IMR-90 (cell line): ENCODE data around the gene ARPP21. TPM values are rescaled to one million over a fixed set of nuclear protein-coding genes. Genes with fewer than 3 reads are reported as not detected.

Experiments
- ATAC-seq: fragments of 200-7000 bp; cut with Tn5 transposase; 2 replicates; pipeline ENCODE4 v1.9.1; 2020; ENCODE audit warnings: low read depth, mild to moderate bottlenecking, moderate library complexity
- BruUV-seq: library from RNA; stranded (reverse); fragments of 400-500 nt; replicated peaks from 2 replicates; lab custom pipeline; 2021; lab: Mats Ljungman, UMichigan
- CTCF ChIA-PET: fragments of 300-600 bp; formaldehyde crosslinking; extraction: SDS; loops from one replicate; lab custom pipeline; 2021; ENCODE audit warnings: antibody characterized with exemption; lab: Yijun Ruan, JAX
- POLR2A ChIA-PET: fragments of 300-600 bp; sonication (Branson Sonifier 250); formaldehyde crosslinking; loops from one replicate; lab custom pipeline; 2022; ENCODE audit warnings: antibody characterized with exemption; ENCODE audit not compliant: unreplicated experiment; lab: Charles Lee
- DNase-seq: peaks from one replicate; pipeline ENCODE4 v3.0.0; 2013
- H2AFZ ChIP-seq: replicated peaks from 2 replicates; pipeline ENCODE3; 2013; ENCODE audit warnings: low read length, mild to moderate bottlenecking; ENCODE audit not compliant: poor library complexity
- H2AK5ac ChIP-seq: 2 replicates; pipeline ENCODE4 v1.6.1; 2013; ENCODE audit warnings: low read depth, low read length, inconsistent platforms
- H2AK9ac ChIP-seq: replicated peaks from 2 replicates; pipeline ENCODE3; 2013; ENCODE audit warnings: mild to moderate bottlenecking, low read depth, low read length, moderate library complexity; ENCODE audit not compliant: poor library complexity
- H2BK120ac ChIP-seq: 2 replicates; pipeline ENCODE4 v1.6.1; 2013; ENCODE audit warnings: low read depth, low read length, inconsistent platforms
- H2BK15ac ChIP-seq: 3 replicates; pipeline ENCODE4 v1.6.1; 2013; ENCODE audit warnings: low read depth, low read length, inconsistent platforms
- H2BK20ac ChIP-seq: 2 replicates; pipeline ENCODE4 v1.6.1; 2013; ENCODE audit warnings: low read depth, mild to moderate bottlenecking, inconsistent platforms, low read length, moderate library complexity
- H2BK5ac ChIP-seq: 2 replicates; pipeline ENCODE4 v1.6.1; 2013; ENCODE audit warnings: mild to moderate bottlenecking, low read depth, low read length, inconsistent platforms; ENCODE audit not compliant: poor library complexity, severe bottlenecking
- H3K14ac ChIP-seq: replicated peaks from 2 replicates; pipeline ENCODE4 v1.6.1; 2013; ENCODE audit warnings: low read depth, low read length, inconsistent platforms
- H3K18ac ChIP-seq: 2 replicates; pipeline ENCODE4 v1.6.1; 2013; ENCODE audit warnings: low read depth, low read length, control low read depth
- H3K23ac ChIP-seq: 2 replicates; pipeline ENCODE4 v1.6.1; 2013; ENCODE audit warnings: low read depth, low read length, inconsistent platforms
- H3K27ac ChIP-seq: 2 replicates; pipeline ENCODE4 v1.5.1; 2013; ENCODE audit warnings: mild to moderate bottlenecking, control low read depth, low read length; ENCODE audit not compliant: insufficient read depth
- H3K27me3 ChIP-seq: 2 replicates; pipeline ENCODE4 v1.6.1; 2013; ENCODE audit warnings: low read length; ENCODE audit not compliant: control insufficient read depth, insufficient read depth
- H3K36me3 ChIP-seq: 2 replicates; pipeline ENCODE4 v1.6.1; 2013; ENCODE audit warnings: low read length, mixed read lengths; ENCODE audit not compliant: control insufficient read depth, insufficient read depth
- H3K4ac ChIP-seq: 2 replicates; pipeline ENCODE4 v1.6.1; 2013; ENCODE audit warnings: low read depth, low read length, inconsistent platforms
- H3K4me1 ChIP-seq: 2 replicates; pipeline ENCODE4 v1.6.1; 2013; ENCODE audit warnings: low read length, mixed read lengths; ENCODE audit not compliant: control insufficient read depth, insufficient read depth
- H3K4me2 ChIP-seq: 2 replicates; pipeline ENCODE4 v1.6.1; 2013; ENCODE audit warnings: low read depth, mild to moderate bottlenecking, control low read depth, low read length, moderate library complexity
- H3K4me3 ChIP-seq: 2 replicates; pipeline ENCODE4 v1.5.1; 2013; ENCODE audit warnings: low read depth, mild to moderate bottlenecking, control low read depth, low read length, moderate library complexity; ENCODE audit not compliant: insufficient read depth
- H3K56ac ChIP-seq: 2 replicates; pipeline ENCODE4 v1.6.1; 2013; ENCODE audit warnings: low read length, inconsistent platforms; ENCODE audit not compliant: insufficient read depth; ENCODE audit errors: extremely low read depth
- H3K79me1 ChIP-seq, 2 experiments: 2 replicates each; pipeline ENCODE4 v1.6.1; 2013; ENCODE audit warnings: low read length in 2 of 2, inconsistent platforms in 1 of 2, low read depth in 1 of 2
- H3K9ac ChIP-seq: 2 replicates; pipeline ENCODE4 v1.6.1; 2013; ENCODE audit warnings: low read depth, low read length, control low read depth
- H3K9me1 ChIP-seq: 2 replicates; pipeline ENCODE4 v1.6.1; 2013; ENCODE audit warnings: low read length, inconsistent platforms; ENCODE audit not compliant: insufficient read depth
- H3K9me3 ChIP-seq: 2 replicates; pipeline ENCODE4 v1.6.1; 2013; ENCODE audit warnings: low read length; ENCODE audit not compliant: control insufficient read depth, insufficient read depth
- H4K20me1 ChIP-seq: 2 replicates; pipeline ENCODE4 v1.6.1; 2013; ENCODE audit warnings: low read length, inconsistent platforms; ENCODE audit not compliant: insufficient read depth
- H4K5ac ChIP-seq: 2 replicates; pipeline ENCODE4 v1.6.1; 2013; ENCODE audit warnings: mild to moderate bottlenecking, low read depth, low read length, control low read depth
- H4K8ac ChIP-seq, 2 experiments: 2 replicates each; pipeline ENCODE4 v1.6.1; 2013; ENCODE audit warnings: low read depth in 2 of 2, low read length in 2 of 2, control low read depth in 1 of 2, inconsistent platforms in 1 of 2
- H4K91ac ChIP-seq: 2 replicates; pipeline ENCODE4 v1.6.1; 2013; ENCODE audit warnings: low read depth, low read length, inconsistent platforms; ENCODE audit not compliant: insufficient read depth
- FOS ChIP-seq: fragments of 150-350 bp; IDR thresholded peaks from 2 replicates; pipeline ENCODE4 v1.6.1; 2016; ENCODE audit warnings: low read depth, low read length
- WGBS, 2 experiments: methylation state at CpG; one replicate each; pipeline versions ENCODE4 v1.1.5 to v1.1.7; 2013; ENCODE audit warnings: missing lambda C conversion rate in 2 of 2; ENCODE audit not compliant: insufficient read length in 1 of 2; ENCODE audit errors: extremely low coverage in 2 of 2; 5-methylcytosine and 5-hydroxymethylcytosine counted together
- dilution Hi-C: fragments of 300-500 bp; cut with HindIII; formaldehyde crosslinking; loops from one replicate; pipeline ENCODE4 v1.14.3; 2018; ENCODE audit warnings: low sequenced_read_pairs; ENCODE audit not compliant: unreplicated experiment
- in situ Hi-C: fragments of 300-500 bp; cut with MboI; formaldehyde crosslinking; loops from 3 replicates; pipeline ENCODE4 v1.14.3; 2019; ENCODE audit warnings: low sequenced_read_pairs, inconsistent platforms, mixed read lengths
- intact Hi-C: fragments of 100-400 bp; cut with micrococcal nuclease; formaldehyde crosslinking; loops from 2 replicates; pipeline ENCODE4 v1.10.0; 2022
- polyA plus RNA-seq, 3 experiments: library from polyadenylated mRNA; depleted of rRNA; stranded (reverse); fragments of >200 nt; gene quantifications; 2 replicates each; pipeline ENCODE4 v1.2.3, GENCODE V29; 2012; ENCODE audit warnings: low replicate concordance in 1 of 3
- total RNA-seq: library from RNA; depleted of rRNA; stranded (reverse); fragments of >200 nt; gene quantifications from 2 replicates; pipeline ENCODE4 v1.2.3, GENCODE V29; 2012

ARPP21 gene
- total and polyA plus RNA-seq, 2 of the 4 experiments (the other 2 are of a cell fraction): not detected

- Histone ChIP-seq H3K9me3 (peaks cover 5% of the 10 kb centered on the region; the same call in 1 of the 2 replicates), H2BK20ac (no peak overlapping the region), H3K4me3 (no peak overlapping the region), H3K9me1 (no peaks in the 10 kb centered on the region), H4K91ac (no peak overlapping the region), H2BK120ac (no peak overlapping the region), H2AK5ac (no peak overlapping the region), H3K4ac (no peak overlapping the region), H3K27me3 (no peaks in the 10 kb centered on the region), H4K8ac (no peak overlapping the region), H3K79me1 (no peaks in the 10 kb centered on the region), H4K5ac (no peak overlapping the region), H3K4me2 (no peak overlapping the region), H3K36me3 (no peaks in the 10 kb centered on the region), H3K56ac (no peak overlapping the region), H2BK5ac (no peak overlapping the region), H2AK9ac (no peak overlapping the region), H4K20me1 (no peaks in the 10 kb centered on the region), H2BK15ac (no peak overlapping the region), H3K14ac (no peak overlapping the region), H3K9ac (no peak overlapping the region), H3K18ac (no peak overlapping the region), H3K27ac (no peak overlapping the region), H2AFZ (no peak overlapping the region), H3K23ac (no peak overlapping the region), H3K4me1 (no peaks in the 10 kb centered on the region)
- WGBS, 2 experiments: no CpG with 5 or more reads among the region's 10 CpGs
- CTCF ChIA-PET: no interaction called here
- intact Hi-C loops: no loop called here
- BruUV-seq: no TSS peak
- no peak for DNase-seq
- in situ Hi-C loops: no loop called here
- no peak for TF ChIP-seq FOS
- POLR2A ChIA-PET: no interaction called here
- dilution Hi-C loops: no loop called here
- ATAC-seq: no peak
These were observed 105.1 kb downstream of the ARPP21 start for GRCh38 chr3:35744419-35744818.
